GM21447 (cell line): ENCODE data around the gene EDARADD.
A peak's percentile ranks its signal among the peaks of the same experiment; 100 is the strongest.

Experiments
- ATAC-seq: cut with Tn5 transposase; IDR thresholded peaks from one replicate; pipeline ENCODE4 v1.9.1; 2021; ENCODE audit not compliant: unreplicated experiment

Gene EDARADD

DNA sequence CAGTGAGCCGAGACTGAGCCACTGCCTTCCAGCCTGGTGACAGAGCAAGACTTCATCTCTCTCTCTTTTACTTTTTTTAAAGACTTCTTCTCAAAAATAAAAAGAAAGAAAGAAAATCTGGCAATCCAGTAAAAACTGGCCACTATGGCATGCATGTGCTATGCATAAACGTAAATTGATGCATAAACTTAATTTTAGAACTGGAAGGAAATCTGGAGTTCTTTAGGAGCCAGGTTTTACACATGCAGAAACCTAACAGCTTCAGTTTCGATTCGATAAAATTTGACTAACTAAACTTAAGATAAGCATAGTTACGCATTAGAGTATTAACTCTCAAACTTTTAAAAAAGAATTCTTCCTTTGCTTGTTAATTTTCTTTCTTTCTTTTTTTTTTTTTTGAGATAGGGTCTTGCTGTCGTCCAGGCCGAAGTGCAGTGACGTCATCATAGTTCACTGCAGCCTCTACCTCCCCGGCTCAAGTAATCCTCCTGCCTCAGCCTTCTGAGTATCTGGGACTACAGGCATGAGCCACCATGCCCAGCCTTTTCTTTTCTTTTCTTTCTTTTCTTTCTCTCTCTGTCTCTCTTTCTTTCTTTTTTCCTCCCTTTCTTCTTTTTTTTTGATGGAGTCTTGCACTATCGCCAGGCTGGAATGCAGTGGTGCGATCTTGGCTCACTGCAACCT is 117.8 kb downstream of the EDARADD start:
- no peak for ATAC-seq

DNA sequence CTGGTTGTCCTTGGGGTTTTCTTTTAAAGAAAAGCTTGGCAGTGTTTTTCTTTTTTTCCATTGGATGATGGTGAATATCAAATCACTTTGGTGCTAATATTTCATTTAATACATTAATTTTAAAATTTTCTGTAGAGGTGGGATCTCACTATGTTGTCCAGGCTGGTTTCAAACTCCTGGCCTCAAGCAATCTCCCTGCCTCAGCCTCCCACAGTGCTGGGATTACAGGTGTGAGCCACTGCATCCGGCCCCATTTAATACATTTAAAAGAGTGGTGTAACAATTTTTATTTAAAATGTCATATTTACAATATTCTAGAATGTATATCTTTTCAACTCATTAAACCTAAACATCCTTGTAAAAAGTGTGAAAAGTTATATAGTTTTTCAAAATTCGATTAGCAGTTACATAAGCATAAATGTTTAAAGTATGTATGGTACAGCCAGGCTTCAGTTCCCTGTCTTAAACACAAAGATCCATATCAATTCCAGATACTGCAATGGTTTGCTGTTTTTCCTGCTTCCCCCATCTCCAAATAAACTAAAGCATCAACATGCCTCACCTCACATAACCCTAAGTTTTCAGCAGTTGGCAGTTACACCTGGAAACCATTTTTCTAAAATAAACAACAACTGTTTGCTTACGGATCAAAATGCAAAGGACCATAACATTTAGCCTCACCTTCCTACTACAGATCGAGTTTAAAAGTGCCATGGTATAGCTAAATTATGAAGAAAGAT is 120.8 kb downstream of the EDARADD start:
- ATAC-seq: no peak

DNA sequence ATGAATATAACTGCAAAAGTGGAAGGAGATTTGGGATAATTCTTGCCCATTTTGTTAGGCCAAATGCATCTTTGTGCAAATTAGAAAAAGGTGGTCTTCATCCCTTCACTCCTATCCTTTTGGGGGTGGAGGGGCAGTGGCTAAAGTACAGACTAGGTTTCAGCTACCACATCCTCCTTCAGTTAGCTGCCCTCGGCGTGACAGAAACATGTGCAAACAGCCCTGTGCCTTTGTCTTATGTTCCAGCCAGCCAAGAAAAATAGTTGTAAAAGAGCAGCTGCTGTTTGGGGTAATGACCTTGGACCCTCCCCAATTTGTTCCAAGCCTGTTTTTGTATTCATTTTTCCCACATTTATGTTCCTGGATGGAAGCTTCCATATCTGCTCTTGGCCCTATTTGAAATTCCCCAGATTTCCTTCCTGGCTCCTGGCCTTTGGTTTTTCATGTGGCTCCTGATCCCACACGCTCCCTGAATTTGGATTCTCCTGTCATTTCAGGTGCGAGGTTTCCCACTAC is 121.4 kb downstream of the EDARADD start:
- no peak for ATAC-seq

DNA sequence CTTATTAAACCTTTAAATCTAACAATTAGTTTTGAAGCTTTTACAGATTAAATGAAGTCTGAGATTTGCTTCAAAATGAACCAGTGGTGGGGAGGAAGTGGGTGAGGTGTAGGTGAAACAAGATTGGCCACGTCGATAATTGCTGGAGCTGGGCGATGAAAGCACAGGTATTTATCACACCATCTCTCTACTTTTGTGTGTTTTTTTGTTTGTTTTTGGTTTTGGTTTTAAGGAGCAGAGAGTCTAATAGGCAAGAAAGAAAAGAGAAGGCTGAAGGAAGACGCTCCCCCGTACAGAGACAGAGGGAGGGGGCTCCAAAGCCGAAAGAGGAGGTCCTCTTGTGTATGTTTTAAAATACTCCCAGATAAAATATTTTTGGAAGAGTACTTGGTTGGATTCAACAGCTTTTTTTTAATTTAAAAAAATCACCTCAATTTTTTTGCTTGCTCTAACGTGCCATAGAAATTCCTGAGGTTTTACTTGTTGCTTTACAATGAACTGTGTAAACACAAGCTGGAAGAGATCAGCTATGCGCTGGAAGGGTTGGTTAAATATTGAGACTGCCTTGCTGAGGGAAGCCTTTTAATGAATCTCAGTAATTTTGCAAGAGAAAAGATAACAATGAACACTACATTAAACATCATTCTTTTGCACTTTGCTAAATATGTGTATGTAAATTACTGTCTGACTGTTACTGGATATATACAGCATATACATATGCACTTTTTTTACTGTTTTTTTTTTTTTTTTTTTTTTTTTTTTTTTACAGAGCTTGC is 123.0 kb downstream of the EDARADD start:
- ATAC-seq: no peak

DNA sequence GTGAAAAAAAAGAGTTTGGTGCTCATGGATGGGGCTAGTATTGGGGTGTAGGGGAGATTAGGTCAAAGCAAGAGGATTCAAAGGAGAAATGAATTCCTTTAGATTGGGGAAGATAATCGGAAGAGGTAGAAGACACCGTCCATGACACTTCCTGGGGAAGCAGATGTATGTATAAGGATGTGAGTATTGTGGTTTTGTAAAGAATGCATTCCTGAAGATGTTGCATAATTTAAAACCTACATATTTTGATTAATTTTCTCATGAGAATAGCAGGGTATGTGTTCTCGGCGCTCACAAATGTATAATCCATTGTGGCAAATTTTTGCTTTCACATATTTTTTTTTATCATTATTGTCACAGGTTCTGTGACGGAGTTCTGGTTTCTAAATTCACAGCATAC is 124.2 kb downstream of the EDARADD start:
- no peak for ATAC-seq

DNA sequence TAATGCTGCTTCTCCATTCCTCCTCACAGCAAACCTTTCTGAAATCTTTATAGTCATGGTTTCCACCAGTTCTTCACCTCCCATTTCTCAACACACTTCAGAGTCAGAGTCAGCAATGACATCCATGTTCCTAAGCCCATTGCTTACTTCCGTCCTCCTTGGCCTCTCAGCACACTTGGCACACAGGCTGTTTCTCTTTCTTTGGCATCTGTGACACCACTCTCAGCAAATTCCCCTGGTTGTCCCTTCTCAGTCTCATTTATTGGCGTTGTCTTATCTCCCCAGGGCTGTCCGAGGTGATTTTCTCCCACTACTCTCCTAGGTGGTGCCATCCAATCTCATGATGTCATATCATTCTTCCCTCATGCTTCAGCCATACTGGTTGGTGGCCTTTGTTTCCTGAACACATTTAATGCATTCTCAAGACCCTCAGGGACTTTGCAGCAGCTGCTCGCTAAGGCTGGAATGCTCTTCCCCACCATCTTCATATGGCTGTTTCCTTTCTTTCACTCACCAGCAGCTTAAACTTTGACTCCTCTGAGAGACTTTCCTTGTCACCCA is 126.4 kb downstream of the EDARADD start:
- ATAC-seq: no peak

DNA sequence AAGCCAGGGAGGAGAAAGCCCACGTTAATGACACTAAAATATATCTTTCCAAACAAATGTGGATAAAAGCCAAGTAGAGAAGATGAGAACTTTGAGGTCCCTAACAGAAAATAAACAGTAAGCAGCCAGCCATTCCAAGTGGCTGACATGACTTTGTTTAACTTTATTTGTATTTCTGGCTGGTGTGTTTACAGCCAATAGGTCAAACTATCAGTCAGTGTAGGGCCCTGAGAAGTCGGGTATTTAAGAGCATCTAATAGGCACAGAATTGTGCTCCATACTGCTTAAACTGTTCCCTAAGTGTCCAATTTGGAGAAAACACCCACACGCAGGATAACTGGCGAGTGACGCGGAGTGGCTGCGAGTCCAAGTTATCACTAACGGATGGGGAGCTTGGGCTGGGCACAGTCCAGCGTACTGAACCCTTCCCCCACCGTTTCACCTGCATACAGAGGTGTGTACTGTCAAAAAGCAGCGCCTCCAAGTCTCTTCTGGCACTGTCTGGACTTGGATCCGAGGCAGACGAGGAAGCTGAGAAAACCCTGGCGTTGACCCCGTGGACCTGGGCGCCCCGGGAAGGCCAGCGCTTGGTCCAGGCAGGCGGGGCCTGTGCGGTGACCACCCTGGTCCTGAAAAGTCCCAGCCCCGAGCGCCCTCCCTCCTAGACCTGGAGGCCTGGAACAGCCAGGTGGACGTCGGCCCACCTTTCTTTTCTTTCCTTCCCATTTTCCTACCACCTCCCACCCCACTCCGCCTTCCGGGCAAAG is 129.0 kb downstream of the EDARADD start:
- peak; percentile 3 for ATAC-seq

DNA sequence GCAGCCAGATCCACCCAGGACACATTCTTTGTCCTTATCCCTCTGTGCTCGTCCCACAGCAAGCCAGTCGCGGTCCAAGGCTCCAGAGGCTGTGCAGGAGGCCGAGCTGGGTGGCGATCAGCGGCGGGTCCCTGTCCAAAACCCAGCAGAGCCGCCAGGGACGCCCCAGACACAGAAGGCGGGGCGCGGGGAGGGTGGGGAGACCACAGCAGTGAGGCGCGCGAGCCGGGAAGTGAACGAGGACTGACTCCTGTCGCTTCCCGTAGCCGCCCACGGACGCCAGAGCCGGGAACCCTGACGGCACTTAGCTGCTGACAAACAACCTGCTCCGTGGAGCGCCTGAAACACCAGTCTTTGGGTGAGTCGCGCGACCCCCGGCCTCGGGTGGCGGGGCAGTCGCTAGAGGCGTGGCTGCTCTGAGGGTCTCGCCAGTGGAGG is 129.6 kb downstream of the EDARADD start, which contains the start of gene LGALS8:
Gene LGALS8 (plus strand): TSS at position 279 of the 438 bp plus-strand sequence. CDS start 2,089 bp downstream, outside the sequence.
- peak; percentile 66 for ATAC-seq

DNA sequence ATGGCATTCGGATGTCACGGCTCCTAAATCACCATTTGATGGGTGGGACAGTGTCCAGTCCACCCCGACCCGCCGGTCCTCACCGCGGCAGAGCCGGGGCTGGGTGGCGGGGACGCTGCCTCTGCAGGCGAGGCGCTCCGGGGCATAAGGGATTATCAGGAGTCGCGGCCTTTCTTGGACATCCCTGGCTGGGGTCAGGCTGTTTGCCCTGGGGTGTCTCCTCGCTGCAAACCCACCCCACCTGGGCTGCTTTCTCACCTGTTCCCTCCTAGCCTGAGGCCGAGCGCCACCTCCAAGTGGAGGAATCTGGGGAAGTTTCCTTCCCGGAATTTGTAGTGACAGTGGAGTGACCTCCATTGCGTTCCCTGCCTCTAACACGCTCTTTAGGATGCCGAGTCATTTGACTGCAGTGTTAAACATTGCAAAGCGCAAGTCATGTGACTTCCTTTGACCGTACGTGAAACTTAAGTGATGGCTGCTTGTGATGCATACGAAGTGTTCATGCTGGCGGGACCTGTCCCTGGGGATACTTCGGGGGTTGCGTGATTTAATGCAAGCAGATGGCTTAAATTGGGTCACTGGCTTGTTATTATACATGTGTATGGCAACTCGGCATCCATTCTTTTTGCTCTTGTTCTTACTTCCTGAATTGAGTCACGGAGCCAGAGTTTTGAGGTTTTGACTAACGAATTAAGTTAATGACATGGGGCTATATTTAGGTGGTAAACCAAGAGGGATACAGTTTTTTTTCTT is 130.2 kb downstream of the EDARADD start:
- ATAC-seq: peak; percentile 94

DNA sequence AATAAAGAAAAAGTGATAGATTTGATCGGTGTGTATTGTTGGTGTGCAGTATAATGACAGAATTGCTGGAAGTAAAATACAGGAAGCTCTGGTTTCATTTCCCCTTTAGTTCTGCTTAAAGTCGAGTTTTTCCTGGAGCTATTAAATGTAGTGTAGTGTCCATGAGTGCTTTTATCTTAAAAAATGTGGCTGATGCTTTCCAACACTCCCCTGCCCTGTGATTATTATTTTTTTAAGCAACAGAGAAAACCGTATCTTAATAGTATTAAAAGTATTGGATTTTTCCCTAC is 130.8 kb downstream of the EDARADD start:
- ATAC-seq: peak; percentile 7

DNA sequence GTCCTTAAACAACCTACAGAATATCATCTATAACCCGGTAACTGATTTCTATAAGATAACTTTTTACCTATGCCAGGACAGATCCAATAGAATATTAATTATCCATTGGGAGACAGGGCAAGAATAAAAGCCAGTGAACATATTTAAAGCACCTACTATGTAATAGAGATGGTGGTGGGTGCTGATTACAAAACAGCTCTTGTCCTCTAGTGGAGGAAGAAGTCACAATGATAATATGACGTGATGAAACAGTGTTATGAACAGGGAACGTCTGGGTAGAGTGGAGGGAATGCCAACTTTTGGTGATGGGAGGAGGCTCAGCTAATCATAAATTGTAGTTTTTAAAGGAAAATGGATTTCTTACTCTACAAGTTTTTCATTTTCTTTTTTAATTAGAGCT is 132.0 kb downstream of the EDARADD start:
- no peak for ATAC-seq

DNA sequence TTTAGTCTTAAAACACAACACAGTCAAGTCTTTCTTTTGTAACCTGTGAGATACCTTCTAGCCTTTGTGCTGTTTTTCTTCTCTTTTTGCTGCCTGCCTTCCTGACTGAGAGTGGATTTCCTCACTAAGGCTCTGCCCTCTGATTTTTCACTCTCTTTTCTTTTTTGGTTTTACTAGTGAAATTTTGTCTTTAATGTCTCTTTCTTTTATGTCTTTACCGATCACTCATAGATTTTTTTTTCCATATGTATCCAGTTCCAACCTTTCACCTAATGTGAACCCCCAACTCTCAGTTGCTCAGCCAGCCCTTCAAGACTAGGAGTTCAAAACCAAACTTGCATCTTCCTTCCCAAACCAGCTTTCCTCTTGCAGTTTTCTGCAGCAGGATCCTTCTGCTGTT is 136.2 kb downstream of the EDARADD start:
- no peak for ATAC-seq

DNA sequence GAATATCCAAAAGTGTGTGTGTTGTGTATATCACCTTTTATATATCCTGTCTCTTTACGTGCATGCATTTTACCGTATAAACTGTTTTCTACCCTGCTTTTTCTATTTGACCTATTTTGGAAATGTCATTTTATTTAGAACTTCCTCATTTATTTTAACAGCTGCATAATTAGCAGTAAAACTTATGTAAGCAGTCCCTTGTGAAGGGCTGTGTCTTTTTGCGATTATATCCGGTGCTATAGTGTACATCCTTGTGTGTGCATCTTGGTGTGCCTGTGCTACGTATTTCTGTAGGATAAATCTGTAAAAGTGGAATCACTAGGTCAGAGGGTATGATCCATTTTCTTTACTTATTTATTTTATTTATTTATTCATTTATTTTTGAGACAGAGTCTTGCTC is 136.9 kb downstream of the EDARADD start:
- ATAC-seq: no peak

DNA sequence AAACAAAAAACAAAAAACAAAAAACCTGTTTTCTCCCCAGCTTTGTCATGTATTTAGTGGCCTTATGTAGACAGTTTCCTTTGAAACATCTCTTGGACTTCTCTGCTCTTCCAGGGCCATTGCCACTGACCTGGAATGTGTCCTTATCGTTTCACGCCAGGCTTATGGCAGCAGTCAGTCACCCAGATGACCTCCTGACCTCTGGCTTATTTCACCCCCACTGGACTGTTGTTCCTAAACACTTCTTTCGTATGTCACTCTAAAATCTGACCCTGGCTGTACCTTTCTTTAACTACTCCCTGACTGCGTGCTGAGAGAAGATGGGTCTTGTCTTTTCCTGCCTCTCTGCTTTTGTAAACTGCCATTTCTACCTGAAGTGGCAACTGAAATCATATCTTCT is 138.8 kb downstream of the EDARADD start:
- no peak for ATAC-seq

DNA sequence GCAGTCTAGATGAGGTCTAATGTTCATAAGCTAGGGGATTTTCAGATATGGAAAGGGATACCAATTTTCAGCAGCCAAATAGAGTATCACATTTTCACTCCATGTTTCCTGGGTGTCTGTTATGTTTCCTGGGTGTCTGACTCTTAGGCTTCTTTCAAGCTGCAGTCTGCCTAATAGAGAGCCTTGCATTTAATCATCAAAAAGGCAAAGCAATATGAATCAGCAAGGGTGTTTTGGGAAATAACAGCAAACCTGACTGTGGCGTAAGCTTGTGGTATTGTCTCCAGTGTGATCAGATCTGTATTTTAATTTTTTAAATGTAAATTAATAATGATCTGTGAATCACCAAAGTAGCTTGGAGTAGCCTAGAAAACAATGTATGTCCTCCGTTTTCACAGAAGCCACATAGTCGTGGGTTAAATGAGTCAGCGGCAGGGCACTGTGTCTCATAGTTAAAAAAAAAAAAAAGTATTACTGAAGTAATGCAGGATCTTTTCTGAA is 140.1 kb downstream of the EDARADD start:
- ATAC-seq: no peak
